GM18502 (cell line): ENCODE results near the gene CACNA2D3.

ENCODE experiments used
- ATAC-seq: cut with Tn5 transposase; IDR thresholded peaks from one replicate; pipeline ENCODE4 v1.9.1; 2021; ENCODE audit warnings: mild to moderate bottlenecking; ENCODE audit not compliant: unreplicated experiment, poor library complexity

CACNA2D3 gene

DNA sequence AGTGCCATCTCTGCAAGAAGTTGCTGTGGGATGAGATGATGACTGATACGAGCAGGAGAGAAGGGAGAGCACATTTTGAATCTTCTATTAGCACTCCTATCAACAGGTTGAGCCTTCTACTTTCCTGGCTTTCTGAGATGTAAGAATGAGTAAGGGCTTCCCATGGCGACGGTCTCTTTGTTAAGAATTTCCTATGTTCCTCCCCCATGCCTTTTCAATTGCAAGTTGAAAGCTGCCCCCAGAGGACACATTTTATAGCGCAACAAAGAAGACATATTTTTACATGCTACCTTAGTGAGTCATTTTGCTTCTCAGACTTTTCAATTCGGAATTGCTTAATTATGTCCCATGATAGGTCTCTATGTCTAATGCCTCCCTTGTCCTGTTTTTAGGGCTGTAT lies 876.8 kb downstream of the CACNA2D3 start:
- no peak for ATAC-seq

GRCh38 chr3:54999811-55000210 lies 877.5 kb downstream of the CACNA2D3 start:
- ATAC-seq: no peak

GRCh38 chr3:55000546-55000945 lies 878.2 kb downstream of the CACNA2D3 start:
- ATAC-seq: no peak

- ATAC-seq: no peak
Measured at GRCh38 chr3:55000953-55001352, 878.6 kb downstream of the CACNA2D3 start.

- no peak for ATAC-seq
Measured at GRCh38 chr3:55002416-55002930, 880.1 kb downstream of the CACNA2D3 start.

DNA sequence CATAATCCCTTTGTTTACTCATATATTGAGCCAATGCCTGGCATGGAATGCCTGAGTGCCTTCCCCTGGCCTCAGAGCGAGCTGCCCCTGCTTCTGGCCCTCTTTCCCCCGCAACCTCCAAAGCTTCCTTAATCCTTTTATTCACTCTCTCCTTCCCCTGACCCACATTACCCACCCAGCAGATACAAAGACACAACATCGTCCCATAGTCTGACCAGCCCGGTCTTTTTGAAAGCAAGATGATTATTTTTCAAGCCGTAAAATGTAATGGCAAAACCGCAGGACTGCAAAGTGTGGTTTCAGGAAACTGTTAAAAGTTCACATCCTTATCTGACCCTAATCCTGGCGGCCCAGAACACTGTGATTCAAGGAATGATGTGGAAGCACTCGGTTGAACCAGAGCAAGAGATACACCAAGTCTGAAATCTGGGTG lies 883.9 kb downstream of the CACNA2D3 start:
- ATAC-seq: no peak

DNA sequence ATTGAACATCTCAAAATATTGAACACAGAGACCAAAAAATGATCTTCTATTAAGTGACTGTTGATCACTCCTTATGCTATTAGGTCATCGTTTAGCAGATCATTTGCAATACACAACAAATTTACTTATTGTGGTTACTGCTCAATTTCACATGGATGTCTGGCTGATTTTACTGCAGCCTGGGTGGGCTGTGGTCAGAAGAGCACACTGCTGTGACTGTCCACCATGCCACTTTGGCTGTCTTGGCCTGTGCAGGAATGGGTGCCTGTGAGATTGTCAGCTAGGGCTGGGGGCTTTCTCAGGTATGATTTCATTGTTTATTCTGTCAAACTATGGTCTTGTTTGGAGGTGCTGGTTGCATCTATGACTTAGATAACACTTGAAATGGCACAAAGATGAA lies 885.6 kb downstream of the CACNA2D3 start:
- no peak for ATAC-seq

GRCh38 chr3:55009372-55009771 lies 887.0 kb downstream of the CACNA2D3 start:
- no peak for ATAC-seq

DNA sequence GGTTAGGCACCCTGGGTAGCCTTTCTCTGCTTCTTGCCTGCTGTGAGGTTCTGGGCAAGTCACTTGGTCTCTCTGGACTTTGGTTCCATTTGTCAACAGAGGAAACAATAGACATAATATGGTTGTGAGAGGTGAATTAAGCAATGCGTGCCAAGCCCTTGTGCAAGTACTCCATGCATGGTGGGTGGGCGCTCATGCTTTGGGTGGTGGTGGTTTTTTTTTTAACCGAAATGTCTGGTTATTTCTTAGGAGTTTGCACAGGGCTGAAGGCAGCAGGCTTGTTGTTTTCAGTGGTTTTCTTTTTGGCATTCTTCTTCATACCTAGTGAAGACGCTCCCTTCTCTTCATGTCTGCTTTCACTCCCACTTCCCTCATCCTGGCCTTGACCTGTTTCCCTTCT lies 889.7 kb downstream of the CACNA2D3 start:
- no peak for ATAC-seq

DNA sequence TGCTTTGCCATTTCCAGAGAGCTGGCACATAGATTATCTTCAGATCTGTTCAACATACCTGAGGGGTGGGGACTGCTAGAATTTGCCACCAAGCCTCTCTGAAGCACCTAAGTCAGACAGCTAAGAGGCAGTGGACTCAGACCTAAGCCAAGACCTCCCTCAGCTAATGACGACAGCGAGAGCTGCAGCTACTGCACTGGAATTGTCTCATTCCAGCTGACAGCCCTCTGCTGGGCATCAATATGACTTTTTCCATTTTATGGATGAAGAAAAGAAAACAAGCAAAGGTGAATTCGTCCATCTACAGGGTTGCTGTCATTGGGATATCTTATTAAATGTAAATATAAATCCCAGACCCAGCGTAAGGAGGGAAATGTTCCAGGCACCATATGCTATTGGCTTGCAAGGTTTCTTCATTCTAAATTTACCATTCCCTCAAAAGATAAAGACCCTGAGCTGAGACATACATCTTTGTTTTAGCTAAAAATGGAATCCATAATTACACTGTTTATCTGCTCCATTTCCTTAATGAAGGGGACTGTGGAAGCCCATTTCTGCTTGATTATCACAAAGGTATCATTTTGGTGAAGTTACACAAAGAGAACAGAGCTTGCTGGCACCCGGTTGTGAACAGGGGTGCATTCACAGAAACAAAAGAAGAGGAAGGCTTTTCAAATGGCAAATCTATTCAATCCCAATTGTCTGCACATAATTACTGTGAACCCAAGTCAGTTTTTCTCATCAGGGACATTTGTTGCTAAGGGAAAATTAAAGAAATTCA lies 891.0 kb downstream of the CACNA2D3 start:
- ATAC-seq: no peak

- no peak for ATAC-seq
Measured at GRCh38 chr3:55014081-55014480, 891.7 kb downstream of the CACNA2D3 start.

- ATAC-seq: no peak
Measured at GRCh38 chr3:55014906-55015305, 892.6 kb downstream of the CACNA2D3 start.

DNA sequence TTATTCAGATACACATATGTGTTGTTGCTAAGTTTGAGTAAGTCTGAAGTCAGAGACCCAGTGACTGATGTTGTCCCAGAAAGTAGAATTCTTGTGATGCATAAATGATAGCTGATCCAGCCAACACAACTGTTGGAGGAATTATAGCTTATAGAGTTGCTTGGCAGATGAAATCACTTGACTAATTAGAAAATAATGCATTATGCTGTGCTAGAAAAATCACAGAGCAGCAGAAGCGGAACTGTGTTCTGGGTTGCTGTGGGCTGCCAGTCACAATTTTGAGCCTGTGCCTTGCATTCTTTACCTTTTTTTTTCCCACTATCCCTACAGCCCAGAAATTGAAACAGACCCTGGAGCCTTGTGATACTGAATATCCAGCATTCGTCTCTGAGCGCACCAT lies 895.5 kb downstream of the CACNA2D3 start:
- no peak for ATAC-seq

DNA sequence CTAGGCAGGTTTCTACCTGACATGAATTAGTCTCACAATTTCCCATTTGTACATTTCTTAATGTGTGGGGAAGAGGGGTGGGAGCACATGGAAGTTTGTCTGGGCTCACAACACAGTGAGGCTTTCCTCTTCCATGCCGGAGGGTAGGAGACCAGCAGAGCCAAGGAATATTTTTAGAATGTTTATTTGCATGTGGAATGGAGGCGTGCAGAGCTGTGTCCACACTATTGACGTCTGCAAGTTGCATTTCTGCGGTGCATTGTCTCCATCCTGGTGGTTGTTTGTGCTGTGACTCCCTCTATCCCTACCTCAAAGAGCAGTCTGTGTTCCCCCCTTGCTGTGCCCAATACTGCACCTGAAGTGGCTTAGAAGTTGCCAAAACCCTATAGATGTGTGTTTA lies 908.6 kb downstream of the CACNA2D3 start:
- no peak for ATAC-seq

DNA sequence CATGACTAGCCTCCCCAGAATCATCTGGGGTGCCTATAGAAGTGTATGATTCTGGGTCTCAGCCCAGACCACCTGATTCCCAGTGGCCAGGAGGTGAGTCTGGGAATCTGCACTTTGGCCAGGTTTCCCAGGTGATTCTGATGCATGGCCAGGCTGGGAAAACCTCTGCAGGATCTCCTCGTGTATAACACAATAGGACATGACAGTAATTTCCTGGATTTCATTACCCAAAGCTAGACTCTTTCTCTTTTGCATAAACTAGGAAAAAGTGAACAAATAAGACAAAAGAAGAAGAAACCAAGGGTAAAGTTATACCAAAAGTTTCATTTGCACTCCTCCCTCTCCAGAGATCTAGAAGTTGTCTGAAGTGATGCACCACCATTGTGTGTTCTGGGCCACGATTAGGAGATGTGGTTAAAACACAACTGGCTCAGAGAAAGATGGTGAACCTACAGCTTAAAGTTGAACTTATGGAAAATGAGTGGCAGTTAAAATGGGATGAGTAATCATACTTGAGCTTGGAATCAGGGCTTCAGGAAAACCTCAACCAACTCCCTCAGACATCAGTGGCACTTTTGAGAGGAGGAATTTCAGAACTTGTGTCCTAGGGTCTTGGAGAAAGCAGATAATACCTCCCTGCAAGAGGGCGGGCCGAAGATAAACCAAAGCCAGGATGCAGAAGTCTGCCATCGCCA lies 914.7 kb downstream of the CACNA2D3 start:
- no peak for ATAC-seq

GRCh38 chr3:55042591-55042990 lies 920.2 kb downstream of the CACNA2D3 start:
- no peak for ATAC-seq

DNA sequence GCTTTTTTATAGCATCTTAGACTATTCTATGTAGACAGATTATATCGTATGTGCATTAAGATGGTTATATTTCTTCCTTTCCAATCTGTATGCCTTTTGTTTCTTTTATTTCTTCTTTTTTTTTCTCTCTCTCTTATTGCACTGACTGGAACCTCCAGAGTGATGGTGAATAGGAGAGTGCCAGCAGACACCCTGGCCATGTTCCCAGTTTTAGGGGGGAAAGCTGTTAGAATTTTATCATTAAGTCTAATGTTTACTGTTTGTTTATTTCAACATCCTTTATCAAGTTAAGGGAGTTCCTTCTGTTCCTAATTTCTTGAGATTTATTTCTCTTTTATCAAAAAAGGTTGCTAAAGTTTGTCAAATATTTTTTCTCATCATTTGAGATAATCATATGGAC lies 922.1 kb downstream of the CACNA2D3 start:
- no peak for ATAC-seq

DNA sequence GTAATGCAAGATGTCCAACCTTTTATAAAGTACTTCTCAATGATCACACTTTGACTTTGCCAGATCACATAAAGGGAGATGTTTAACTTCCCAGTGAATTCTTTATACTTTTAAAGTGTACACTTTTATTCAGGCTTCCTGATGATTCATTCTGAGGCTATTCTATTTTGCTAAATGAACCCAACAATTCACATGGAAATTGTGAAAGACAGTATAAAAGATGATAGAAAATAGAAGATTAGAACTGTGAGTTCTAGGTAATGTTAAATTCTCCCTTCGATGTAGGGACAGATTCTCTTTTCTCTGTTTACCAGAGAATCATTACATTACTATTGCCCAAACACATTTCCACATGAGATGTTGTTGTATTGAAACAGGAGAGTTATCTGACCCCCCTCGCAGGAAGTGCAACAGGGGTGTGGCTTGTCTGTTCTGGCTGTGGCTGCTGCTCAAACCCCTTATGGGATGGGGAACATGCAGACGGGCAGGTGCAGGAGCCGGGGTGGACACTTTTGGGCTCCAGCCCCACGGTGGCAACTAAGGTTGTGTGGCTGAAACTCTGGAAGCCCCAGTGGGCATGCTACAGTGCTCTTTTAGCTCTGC lies 936.8 kb downstream of the CACNA2D3 start:
- ATAC-seq: no peak

GRCh38 chr3:55060896-55061719 lies 938.8 kb downstream of the CACNA2D3 start:
- no peak for ATAC-seq

GRCh38 chr3:55061720-55062034 lies 939.3 kb downstream of the CACNA2D3 start:
- ATAC-seq: no peak

GRCh38 chr3:55064164-55064563 lies 941.8 kb downstream of the CACNA2D3 start:
- ATAC-seq: no peak
